H1 (cell line): ENCODE measurements around the gene PAPOLA.

Source experiments
- SIN3A ChIP-seq, 2 experiments: IDR thresholded peaks in 1 of 2; conservative IDR thresholded peaks in 1 of 2; 2 replicates each; pipeline ENCODE4 v1.6.1; 2011 to 2012; ENCODE audit warnings: low read length in 2 of 2, improper control_type of control experiment in 1 of 2, low read depth in 1 of 2, mild to moderate bottlenecking in 1 of 2
- YY1 ChIP-seq: IDR thresholded peaks from 2 replicates; pipeline ENCODE4 v1.6.1; 2011; ENCODE audit warnings: low read depth, mild to moderate bottlenecking, low read length
- TF ChIP-seq, protein P1 (sequence below), 3 experiments: IDR thresholded peaks; 1 replicate in 2 of 3; 2 replicates in 1 of 3; pipeline versions ENCODE4 v1.5.1 to v1.6.1; 2011; ENCODE audit warnings: low read length in 3 of 3, mild to moderate bottlenecking in 3 of 3, inconsistent platforms in 2 of 3, low read depth in 1 of 3, moderate library complexity in 1 of 3; ENCODE audit not compliant: insufficient read depth in 1 of 3; ENCODE audit errors: control extremely low read depth in 1 of 3

DNA sequence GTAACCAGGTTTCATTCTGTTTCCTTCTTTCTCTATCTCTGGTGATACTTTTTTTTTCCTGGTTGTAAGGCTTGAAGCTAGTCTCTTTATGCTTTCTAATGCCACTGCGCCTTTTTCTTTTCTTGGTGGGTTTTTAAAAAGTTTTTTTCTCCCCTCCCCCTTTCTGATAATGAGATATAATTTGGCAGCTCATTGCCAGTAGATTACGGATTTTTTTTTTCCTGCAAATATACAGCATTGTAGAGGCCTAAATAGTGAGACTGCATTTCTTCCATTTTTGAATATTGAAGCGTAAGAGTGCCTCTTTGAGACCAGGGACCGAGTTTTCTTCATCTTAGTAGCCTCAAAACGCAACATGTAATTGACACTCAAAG lies 1.1 kb downstream of the PAPOLA start:
- TF ChIP-seq YY1: no peak
- TF ChIP-seq, protein P1, sequence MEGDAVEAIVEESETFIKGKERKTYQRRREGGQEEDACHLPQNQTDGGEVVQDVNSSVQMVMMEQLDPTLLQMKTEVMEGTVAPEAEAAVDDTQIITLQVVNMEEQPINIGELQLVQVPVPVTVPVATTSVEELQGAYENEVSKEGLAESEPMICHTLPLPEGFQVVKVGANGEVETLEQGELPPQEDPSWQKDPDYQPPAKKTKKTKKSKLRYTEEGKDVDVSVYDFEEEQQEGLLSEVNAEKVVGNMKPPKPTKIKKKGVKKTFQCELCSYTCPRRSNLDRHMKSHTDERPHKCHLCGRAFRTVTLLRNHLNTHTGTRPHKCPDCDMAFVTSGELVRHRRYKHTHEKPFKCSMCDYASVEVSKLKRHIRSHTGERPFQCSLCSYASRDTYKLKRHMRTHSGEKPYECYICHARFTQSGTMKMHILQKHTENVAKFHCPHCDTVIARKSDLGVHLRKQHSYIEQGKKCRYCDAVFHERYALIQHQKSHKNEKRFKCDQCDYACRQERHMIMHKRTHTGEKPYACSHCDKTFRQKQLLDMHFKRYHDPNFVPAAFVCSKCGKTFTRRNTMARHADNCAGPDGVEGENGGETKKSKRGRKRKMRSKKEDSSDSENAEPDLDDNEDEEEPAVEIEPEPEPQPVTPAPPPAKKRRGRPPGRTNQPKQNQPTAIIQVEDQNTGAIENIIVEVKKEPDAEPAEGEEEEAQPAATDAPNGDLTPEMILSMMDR (IDR thresholded peaks at IDR 0.05; ENCODE audit: control extremely low read depth in 1 of 3, insufficient read depth in 1 of 3, low read depth in 1 of 3, low read length in 3 of 3): no peak
- TF ChIP-seq SIN3A (conservative IDR thresholded peaks at IDR 0.05 in 1 of 2, IDR thresholded peaks at IDR 0.05 in 1 of 2; ENCODE audit: low read depth in 1 of 2, low read length in 2 of 2): no peak
